PC-3 (cell line): ENCODE results near the gene PLK1.

Experiments
- CTCF ChIP-seq: fragments of 300-600 bp; sonication (generic); conservative IDR thresholded peaks from 2 replicates; pipeline ENCODE4 v1.5.1; 2017; ENCODE audit warnings: antibody characterized with exemption, low read depth, mild to moderate bottlenecking, low read length
- EZH2 ChIP-seq: fragments of 300-600 bp; sonication (generic); IDR thresholded peaks from one replicate; pipeline ENCODE4 v1.6.1; 2017; ENCODE audit warnings: antibody characterized with exemption, mild to moderate bottlenecking, low read length; ENCODE audit not compliant: unreplicated experiment
- EZH2phosphoT487 ChIP-seq: fragments of 300-600 bp; sonication (generic); IDR thresholded peaks from 2 replicates; pipeline ENCODE4 v1.6.1; 2018; ENCODE audit warnings: mild to moderate bottlenecking, antibody characterized with exemption, low read length, borderline replicate concordance

GRCh38 chr16:23668225-23668624 lies 10.5 kb upstream of the PLK1 start:
- TF ChIP-seq EZH2phosphoT487 (no peak), CTCF (no peak), EZH2 (no peak)
